Measurements from ENCODE around the gene XYLT1. TPM values are rescaled to one million over a fixed set of nuclear protein-coding genes. Genes with fewer than 3 reads are reported as not detected.
A peak's percentile ranks its signal among the peaks of the same experiment; 100 is the strongest.
"Not testable (repeated sequence)": the region's sequence is repeated elsewhere in the genome, so short reads cannot be mapped to it uniquely, and the experiment has no call there.

Gene XYLT1
- total RNA-seq, 1 donor from 2014 or later, result 0.20 TPM

- no peak for DNase-seq (ENCODE audit: low read depth in 2 of 2)
These were observed 17.7 kb upstream of the XYLT1 start for GRCh38 chr16:17488506-17488905.

- no peak for DNase-seq (ENCODE audit: low read depth in 2 of 2)
These were observed 12.6 kb upstream of the XYLT1 start for GRCh38 chr16:17483351-17483750.

- not testable (repeated sequence) for DNase-seq (ENCODE audit: low read depth in 2 of 2)
These were observed 11.6 kb upstream of the XYLT1 start for GRCh38 chr16:17482341-17482740.

GRCh38 chr16:17481736-17482135 lies 11.0 kb upstream of the XYLT1 start:
- no peak for DNase-seq (ENCODE audit: low read depth in 2 of 2)

GRCh38 chr16:17477260-17477545 lies 6.4 kb upstream of the XYLT1 start:
- not testable (repeated sequence) for DNase-seq (ENCODE audit: low read depth in 2 of 2)

DNA sequence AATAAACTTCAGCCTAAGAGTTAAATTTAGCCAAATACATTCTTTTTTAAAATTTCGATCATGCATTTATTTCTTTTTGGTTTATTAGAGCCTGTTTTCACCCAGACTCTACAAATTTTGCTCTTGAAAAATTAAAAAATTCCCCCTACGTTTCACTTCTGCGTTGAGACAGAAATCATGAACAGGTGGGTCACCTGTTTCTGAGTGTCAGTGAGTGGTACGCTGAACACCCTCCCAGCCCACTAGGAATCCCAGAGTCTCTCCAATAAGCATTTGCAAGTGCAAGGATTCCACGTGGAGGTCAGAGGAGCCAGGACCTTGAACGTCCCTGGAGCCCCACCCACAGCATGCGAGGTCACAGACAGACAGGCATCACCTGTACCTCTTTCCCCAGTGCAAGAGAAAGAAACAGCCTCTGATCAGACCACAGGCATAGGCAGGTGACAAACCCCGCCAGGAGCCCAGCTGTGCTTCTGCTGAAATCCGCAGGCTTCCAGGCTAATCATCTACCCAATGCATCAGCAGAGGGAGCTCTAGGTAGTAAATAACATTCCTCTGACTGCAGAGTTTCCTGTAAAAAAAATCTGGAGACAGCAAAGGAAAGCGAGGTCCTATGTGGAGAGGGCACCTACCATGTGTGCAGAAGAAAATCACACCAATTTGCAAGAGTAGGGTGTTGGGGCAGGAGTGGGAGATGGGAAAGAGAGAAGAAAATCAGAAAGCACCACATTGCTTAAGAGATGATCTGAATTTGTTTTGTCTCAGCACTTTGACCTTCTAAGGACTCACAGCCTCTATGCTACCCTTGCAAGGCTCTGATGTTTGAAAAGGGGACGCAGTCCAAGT lies 5.9 kb upstream of the XYLT1 start:
- DNase-seq (ENCODE audit: low read depth in 2 of 2), result peak; percentile 58 to 62

DNA sequence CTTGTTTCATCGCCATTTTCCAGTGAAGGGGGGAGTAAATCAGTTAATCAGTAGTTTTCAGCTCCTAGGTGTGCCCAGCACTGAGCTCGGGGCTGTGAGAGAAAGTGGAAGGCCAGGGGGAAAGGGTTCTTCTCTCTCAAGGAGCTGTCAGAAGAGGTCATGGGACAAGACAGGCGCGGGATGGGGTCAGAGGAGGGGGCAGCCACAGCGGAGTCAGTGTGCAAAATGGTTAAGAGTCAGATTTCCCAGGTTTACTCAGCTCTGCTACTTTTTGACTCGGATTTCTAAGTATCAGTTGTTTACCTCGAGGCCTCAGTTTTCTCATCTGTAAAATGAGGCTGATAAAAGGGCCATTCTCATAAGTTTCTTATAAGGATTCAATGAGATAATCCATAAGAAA lies 4.3 kb upstream of the XYLT1 start:
- no peak for DNase-seq (ENCODE audit: low read depth in 2 of 2)

DNA sequence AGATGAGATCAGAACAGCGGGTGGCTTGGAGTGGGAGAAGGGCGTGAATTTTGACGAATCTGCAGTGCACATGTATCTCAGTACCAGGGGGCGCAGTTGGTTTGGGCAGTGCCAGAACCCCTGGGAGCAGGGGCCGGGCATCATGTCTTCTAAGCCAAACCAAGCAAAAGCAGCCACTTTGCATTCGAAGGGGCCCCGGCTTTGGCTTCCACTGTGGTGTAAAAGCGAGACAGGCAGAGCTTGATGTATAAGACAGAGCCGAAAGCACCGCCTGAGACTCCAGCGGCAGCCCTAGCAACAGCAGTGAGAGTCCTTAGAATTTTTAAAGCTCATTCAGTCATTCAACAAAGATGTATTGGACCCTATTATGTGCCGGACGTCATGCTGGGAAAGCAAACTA lies 3.8 kb upstream of the XYLT1 start:
- DNase-seq (ENCODE audit: low read depth in 2 of 2), result no peak

- no peak for DNase-seq (ENCODE audit: low read depth in 2 of 2)
These were observed 3.3 kb upstream of the XYLT1 start for GRCh38 chr16:17474037-17474436.

GRCh38 chr16:17471719-17472461 lies 1.1 kb upstream of the XYLT1 start:
- DNase-seq (ENCODE audit: low read depth in 2 of 2), result no peak

- DNase-seq (ENCODE audit: low read depth in 2 of 2), result no peak
These were observed 415 bp downstream of the XYLT1 start for GRCh38 chr16:17470182-17470907.

DNA sequence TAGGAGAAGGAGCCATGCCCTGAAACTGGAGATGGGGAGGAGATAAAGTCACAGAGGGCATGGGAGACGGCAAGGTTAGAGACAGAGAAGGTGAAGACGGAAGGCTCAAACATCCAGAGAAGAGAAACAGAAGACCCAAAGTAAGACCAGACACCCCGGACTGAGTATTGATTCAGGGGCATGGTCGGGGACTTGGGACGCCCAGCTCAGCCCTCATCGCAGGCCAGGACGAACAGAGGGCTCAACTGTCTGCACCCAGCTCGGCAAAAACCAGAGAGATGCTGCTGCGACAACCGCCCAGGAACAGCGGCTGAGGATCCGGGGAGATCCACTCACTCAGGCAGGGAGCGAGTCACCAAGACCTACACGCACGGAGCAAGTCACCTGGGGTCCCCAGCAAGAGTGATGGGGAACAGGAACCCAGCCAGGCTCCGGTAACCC lies 999 bp downstream of the XYLT1 start:
- DNase-seq (ENCODE audit: low read depth in 2 of 2), result no peak

DNA sequence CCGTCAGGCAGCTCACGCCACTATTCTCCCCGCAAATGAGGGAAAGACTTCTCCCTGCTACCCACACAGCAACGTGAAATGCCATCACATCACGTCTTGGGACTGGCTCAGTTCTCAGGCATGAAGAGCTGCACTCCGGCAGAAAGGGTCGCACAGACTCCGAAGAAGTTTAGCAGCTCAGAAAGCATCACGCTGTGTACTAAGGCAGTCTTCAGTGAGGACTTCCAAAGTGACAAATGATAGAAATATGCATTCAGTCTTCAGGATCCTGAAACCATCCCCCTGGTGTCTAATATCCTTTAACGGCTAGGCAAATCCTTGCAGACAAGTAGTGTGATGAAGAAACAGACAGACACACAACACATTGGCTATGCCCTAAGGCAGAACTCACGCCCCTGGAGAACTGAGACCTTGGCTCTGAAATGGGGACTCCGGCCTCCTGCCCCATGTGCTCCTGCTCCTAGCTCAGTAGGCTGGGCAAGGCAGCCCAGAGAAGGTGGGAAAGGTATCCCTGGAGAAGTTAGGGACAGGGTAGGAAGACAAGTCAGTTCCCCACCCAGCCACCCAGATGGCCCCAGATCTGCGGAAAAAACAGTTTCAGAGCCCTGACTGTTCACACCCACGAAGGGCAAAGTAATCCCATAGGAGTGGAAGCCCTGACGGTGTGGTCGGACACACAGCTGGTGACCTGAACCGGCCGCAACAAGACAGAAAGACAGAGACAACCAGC lies 1.6 kb downstream of the XYLT1 start:
- no peak for DNase-seq (ENCODE audit: low read depth in 2 of 2)

GRCh38 chr16:17468611-17469010 lies 2.1 kb downstream of the XYLT1 start:
- no peak for DNase-seq (ENCODE audit: low read depth in 2 of 2)

DNA sequence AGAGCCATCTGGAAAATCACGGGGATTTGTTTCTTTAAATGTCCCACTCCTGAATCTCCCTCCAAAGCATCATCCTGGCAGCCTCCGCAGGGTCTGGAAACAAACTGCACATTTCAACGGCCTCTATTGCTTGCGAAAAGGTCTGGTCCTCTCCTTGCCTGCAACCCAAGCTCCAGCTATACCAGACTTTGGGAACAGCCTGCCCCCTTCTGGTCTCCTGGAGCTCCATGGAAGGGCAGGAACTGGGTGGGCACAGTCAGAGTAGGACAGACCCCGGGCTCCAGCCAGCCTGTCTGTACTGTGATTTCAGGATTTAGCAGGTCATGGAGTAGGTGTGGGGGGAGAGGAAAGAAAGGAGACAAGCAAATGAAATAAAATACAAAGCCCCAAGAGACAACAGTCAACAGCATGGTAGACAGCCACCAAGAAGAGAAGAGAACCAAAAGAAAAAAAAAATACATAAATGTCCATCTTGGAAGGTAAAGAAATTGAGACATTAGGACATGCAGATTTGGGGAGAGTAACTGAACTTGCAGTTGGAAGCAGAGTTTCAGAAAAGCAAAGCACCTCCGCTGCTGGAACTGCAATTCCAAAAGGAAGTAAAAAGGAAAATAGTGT lies 2.7 kb downstream of the XYLT1 start:
- DNase-seq (ENCODE audit: low read depth in 2 of 2), result peak; percentile 53 to 64

- DNase-seq (ENCODE audit: low read depth in 2 of 2), result no peak
These were observed 3.9 kb downstream of the XYLT1 start for GRCh38 chr16:17466876-17467275.

DNA sequence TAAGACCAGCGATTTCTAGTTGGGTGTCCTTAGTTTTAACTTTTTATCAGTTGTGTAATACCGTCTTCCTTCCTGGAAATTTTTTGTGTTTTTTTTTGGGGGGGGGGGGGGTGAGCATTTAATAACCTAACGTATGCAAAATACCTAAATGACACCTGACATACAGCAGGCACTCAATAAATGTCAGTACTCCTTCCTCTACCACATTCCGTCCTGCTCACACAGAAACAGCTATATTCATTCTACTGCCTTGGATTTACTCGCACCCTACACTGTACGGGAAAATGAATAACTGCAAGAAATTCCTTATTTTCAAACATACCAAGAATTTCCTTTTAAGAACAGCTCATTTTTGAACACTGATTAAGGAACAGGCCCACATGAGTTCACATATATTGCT lies 5.3 kb downstream of the XYLT1 start:
- DNase-seq (ENCODE audit: low read depth in 2 of 2), result no peak

DNA sequence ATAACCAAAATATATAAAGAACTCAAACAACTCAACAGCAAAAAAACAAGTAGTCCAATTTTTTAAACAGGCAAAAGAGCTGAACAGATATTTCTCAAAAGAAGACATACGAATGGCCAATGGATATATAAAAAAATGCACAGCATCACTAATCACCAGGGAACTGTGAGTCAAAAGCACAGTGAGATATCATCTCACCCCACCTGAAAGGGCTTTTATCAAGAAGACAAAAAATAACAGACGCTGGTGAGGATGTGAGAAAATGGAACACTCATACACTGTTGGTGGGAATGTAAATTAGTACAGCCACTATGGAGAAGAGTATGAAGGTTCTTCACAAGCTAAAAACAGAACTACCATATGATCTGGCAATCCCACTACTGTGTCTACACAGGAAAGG lies 7.4 kb downstream of the XYLT1 start:
- DNase-seq (ENCODE audit: low read depth in 2 of 2), result no peak

GRCh38 chr16:17461951-17462729 lies 8.6 kb downstream of the XYLT1 start:
- no peak for DNase-seq (ENCODE audit: low read depth in 2 of 2)

DNA sequence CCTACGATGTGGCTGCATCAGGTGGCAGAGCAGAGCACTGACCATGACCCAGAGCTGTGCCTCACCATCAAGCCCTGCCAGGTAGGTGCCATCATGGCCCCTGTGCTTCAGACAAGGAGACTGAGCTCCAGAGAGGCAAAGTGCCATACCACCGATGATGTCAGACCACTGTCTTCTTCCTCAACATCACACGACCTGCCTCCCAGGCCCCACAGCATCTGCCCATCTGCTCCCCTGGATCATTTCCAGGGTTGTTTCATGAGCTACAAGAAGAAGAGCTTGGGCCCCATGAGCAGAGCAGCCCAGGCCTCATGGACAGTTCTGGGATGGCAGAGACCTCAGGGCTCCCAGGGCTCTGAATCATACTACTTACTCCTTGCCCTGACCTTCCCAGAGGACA lies 9.9 kb downstream of the XYLT1 start:
- DNase-seq (ENCODE audit: low read depth in 2 of 2), result no peak

Measured in lung microvascular endothelial cell (primary cell).